Hematopoietic multipotent progenitor cell treated with erythropoietin and hydrocortisone succinate and interleukin-3 and kit ligand, for 17 days (in vitro differentiated cells): Measurements from ENCODE around the gene NNMT.

Experiments
- DNase-seq: peaks from one replicate; pipeline ENCODE4 v3.0.0-alpha.2; 2015; ENCODE audit warnings: low spot score

NNMT gene

DNA sequence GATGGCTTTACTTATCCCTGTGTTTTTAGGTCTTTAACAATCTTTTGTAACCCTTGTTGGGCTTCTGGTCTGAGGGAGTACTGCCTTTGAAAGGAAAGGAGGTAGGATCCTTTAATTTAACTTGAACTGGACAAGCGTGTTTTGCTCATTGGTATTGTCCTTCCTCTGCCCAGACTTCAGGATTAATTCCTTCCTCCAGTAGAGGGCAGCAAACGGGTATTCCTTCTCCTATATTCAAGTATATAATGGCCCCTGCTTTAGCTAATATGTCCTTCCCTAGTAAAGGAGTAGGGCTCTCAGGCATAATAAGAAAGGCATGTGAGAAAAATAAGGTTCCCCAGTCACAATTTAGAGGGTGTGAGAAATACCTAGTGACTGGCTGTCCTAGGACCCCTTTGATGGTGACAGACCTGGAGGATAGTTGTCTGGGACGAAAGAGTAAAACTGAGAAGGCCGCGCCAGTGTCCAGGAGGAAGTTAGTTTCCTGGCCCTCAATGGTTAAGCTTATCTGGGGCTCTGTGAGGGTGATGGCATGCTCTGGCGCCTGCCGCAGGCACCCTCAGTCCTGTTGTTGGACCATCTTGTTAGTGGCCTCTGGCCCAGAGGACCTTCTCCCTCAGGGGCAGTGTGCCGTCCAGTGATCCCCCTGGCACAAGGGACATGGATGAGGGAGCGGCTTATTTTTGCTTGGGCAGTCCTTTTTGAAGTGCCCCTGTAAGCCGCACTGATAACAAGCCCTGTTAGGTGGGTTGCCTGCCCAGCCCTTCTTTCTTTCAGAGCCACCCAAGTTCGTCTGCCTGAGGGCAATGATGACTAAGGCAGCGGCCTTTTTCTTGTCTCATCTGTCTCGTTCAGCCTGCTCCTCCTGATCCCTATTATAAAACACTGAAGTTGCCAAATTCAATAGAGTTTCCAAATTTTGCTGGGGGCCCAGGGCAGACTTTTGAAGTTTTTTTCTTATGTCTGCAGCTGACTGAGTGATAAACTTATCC lies 52.3 kb downstream of the NNMT start:
- peak; percentile 81 for DNase-seq

DNA sequence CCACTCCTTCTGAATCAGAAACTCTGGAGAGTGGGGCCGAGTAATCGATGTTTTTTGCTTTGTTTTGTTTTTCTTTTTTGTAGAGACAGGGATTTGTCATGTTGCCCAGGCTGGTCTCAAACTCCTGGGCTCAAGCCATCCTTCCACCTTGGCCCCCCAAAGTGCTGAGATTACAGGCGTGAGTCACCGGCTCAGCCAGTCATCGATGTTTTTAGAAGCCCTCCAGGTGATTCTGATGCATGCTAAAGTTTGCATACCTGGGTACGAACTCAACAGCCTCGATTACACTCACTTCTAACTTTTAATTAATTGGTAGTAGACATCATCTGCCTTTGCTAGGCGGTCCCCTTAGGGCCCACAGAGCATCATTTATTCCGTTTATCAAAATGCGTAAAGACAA lies 53.8 kb downstream of the NNMT start:
- no peak for DNase-seq

DNA sequence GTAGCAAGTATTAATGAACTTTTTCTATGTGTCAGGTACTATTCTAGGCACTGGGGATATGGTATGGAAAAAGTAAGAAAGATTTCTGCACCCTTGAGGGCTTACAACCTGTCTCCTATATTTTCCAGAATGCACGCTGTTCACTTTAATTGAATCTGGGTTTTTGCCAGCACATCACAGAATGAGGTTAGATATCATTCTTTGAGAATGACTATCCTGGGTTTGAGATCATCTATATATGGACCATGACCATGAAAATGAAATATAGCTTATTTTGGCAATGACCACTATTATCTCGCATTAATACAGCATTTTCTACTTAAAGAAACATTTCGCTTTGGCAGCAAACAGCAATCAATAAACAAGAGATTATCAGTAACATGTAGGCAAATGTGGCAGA lies 57.2 kb downstream of the NNMT start:
- DNase-seq = no peak

- DNase-seq = no peak
Measured at GRCh38 chr11:114354076-114354475, 57.9 kb downstream of the NNMT start.

DNA sequence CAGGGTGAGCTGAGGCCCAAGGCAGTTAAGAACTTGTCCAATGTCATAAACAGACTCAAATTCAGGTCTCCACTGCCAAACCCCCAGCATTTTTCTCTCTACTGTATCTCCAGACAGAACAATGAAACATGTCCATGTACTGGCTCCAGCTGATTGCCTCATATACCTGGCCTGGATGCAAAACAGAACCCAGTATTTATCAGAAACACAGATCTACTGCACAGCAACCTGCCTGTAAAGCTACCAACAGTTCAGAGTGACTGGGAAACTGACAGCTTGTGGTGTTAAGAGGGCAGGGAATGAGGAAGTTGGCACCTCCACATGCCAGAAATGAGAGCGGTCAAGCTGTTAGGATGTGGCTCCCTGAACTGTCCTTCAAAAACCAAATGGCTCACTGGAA lies 62.5 kb downstream of the NNMT start:
- no peak for DNase-seq

DNA sequence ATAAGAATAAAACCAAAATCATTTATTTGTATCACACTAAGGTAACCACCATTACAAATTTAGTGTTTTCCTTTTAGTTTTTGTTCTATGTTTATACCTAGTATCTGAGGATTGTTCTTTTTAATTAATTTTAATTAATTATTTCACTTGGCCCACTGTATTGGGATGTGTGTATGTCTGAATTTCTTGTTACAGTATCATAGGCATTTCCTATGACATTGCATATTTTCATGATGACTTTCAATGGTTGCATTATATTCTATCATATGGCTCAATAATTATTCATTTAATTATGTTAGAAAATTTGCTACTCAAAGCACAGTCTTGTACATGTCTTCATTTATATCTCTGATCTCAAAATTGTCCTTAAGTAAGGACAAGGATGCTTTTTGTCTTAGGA lies 63.1 kb downstream of the NNMT start:
- DNase-seq = no peak

DNA sequence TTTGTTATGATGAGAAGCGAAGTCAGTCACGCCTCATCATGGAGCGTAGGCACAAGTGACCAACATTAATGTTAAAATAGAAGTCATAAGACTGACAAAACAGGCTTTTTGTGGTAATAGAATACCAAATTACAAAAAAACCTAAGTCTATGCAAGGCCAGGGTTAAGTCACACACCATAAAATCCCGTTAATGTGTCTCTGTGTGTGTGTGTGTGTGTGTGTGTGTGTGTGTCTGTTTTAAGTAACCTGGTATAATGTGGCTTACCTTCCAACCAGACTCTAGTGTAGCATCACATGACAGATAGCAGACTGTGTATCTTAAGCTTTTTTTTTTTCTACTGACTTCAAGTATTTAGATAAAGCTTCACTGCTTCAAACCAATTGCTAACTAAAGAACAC lies 66.1 kb downstream of the NNMT start:
- no peak for DNase-seq

DNA sequence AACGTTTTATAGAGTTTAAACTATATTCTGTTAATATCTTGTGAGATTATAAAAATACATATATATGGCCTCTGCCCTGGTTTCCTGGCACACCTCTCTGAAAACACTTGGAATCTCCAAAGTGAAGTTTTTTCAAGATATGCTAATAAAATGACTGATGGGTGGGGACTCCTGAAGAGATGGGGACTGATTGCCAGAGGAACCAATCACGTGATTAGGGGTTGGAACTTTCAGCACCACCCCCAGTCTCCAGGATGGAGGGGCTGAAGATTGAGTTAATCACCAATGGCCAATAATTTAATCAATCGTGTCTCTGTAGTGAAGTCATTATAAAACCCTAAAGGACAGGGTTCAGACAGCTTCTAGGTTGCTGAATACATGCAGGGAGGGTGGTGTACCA lies 66.8 kb downstream of the NNMT start:
- DNase-seq = no peak
